KOPT-K1 (cell line): ENCODE measurements around the gene CLEC4F.

Experiments
- H3K27ac ChIP-seq: fragments of 200-600 bp; sonication (generic); 2 replicates; pipeline ENCODE4 v1.5.1; 2016; ENCODE audit warnings: antibody characterized with exemption, mild to moderate bottlenecking, low read depth, low read length; ENCODE audit not compliant: poor library complexity, severe bottlenecking
- H3K36me3 ChIP-seq: fragments of 200-600 bp; sonication (generic); 2 replicates; pipeline ENCODE4 v1.5.1; 2017; ENCODE audit warnings: antibody characterized with exemption, mild to moderate bottlenecking, low read length, moderate library complexity; ENCODE audit not compliant: insufficient read depth
- H3K9me3 ChIP-seq: fragments of 200-600 bp; sonication (generic); 2 replicates; pipeline ENCODE4 v1.5.1; 2017; ENCODE audit warnings: antibody characterized with exemption, low read length, mild to moderate bottlenecking; ENCODE audit not compliant: insufficient read depth, poor library complexity, severe bottlenecking

CLEC4F gene, protein sequence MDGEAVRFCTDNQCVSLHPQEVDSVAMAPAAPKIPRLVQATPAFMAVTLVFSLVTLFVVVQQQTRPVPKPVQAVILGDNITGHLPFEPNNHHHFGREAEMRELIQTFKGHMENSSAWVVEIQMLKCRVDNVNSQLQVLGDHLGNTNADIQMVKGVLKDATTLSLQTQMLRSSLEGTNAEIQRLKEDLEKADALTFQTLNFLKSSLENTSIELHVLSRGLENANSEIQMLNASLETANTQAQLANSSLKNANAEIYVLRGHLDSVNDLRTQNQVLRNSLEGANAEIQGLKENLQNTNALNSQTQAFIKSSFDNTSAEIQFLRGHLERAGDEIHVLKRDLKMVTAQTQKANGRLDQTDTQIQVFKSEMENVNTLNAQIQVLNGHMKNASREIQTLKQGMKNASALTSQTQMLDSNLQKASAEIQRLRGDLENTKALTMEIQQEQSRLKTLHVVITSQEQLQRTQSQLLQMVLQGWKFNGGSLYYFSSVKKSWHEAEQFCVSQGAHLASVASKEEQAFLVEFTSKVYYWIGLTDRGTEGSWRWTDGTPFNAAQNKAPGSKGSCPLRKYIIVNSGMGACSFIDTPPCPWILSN

DNA sequence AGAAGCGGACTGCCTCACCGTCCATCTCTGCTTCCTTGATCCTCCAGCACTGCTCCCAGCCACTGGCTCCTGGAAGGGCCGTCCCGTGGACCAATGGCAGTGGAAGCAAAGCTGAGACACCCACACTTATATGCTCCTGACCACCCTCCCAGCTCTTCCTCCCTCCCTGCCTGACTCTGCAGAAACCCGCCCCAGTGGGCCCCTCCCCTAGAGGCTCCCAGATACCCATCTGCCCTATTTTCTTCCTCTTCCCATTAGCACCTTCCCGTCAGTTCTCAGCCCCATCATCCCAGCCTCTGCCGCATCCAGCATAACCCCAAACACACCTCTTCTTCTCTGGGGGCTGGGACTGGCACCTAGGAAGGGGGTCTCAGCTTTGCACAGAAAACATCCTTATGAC lies at the start of gene CLEC4F:
CLEC4F (minus strand) TSS at position 101 of the 400 bp plus-strand sequence; CDS start at position 25, 76 bp downstream.
- no peaks in the 10 kb centered on the region for H3K9me3 ChIP-seq
- H3K27ac ChIP-seq: no peak within 1 kb of the TSS
- H3K36me3 ChIP-seq: no peaks in the 10 kb centered on the region

DNA sequence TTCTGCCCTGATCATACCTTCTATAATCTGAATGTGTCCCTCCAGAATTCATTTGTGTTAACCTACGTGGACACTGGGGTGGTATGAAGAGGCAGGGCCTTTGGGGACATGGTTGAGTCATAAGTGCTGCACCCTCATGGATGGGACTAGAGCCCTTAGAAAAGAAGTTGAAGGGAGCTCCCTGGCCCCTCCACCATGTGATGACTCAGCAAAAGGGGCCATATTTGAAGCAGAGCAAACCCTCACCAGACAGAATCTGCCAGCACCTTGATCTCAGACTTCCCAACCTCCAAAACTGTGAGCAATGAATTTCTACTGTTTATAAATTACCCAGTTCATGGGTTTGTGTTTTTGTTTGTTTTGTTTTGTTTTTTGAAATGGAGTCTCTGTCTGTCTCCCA lies 48.6 kb upstream of the CLEC4F start:
- H3K36me3 ChIP-seq: no peaks in the 10 kb centered on the region
- no peaks in the 10 kb centered on the region for H3K9me3 ChIP-seq
- H3K27ac ChIP-seq: no peak overlapping the region

- Histone ChIP-seq H3K36me3 (no peaks in the 10 kb centered on the region), H3K9me3 (no peaks in the 10 kb centered on the region), H3K27ac (no peak overlapping the region)
These were observed 41.6 kb upstream of the CLEC4F start for GRCh38 chr2:70861777-70862625.

DNA sequence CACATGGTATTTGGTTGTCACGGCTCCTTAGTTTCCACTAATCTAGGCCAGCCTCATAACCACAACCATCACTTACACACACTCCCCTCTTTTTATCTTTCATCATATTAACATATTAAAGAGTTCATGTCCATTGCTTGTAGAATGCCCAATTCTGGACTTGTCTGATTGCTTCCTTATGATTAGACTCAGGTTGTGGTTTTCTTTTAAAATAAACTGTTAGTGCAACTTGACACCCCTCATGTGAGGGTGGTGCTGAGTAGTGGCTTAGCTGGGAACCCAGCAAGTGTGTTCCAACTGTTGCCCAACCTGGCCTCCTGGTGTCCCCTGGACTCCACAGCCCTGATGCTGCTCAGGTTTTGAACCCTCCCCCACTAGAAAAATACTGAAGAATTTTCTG lies 35.3 kb upstream of the CLEC4F start:
- H3K9me3 ChIP-seq: no peaks in the 10 kb centered on the region
- H3K27ac ChIP-seq: no peak overlapping the region
- no peaks in the 10 kb centered on the region for H3K36me3 ChIP-seq

DNA sequence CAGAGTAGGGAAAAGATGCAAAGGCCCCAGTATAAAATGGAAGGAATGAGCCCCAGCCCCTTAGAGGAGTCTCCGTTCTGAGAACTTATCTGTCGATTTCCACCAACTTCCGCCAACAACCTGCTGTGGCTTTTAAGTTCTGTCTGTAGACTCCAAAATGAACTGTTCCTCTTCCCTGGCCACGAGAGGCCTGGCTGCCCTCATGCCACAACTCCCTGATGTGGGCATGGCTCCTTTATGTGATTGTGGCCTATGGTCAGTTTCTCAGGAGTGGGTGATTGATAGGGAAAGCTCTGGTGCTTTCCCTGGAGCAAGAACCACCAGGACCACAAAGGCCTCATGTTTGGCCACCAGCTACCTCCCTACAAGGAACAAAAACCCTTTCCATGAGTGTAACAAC lies 34.0 kb upstream of the CLEC4F start:
- Histone ChIP-seq H3K27ac (no peak overlapping the region), H3K9me3 (no peaks in the 10 kb centered on the region), H3K36me3 (no peaks in the 10 kb centered on the region)

- no peak overlapping the region for H3K27ac ChIP-seq
- H3K9me3 ChIP-seq: no peaks in the 10 kb centered on the region
- no peaks in the 10 kb centered on the region for H3K36me3 ChIP-seq
These were observed 32.4 kb upstream of the CLEC4F start for GRCh38 chr2:70852824-70853223.

- Histone ChIP-seq H3K36me3 (no peaks in the 10 kb centered on the region), H3K27ac (no peak overlapping the region), H3K9me3 (no peaks in the 10 kb centered on the region)
These were observed 31.3 kb upstream of the CLEC4F start for GRCh38 chr2:70851704-70852103.

GRCh38 chr2:70850925-70851324 lies 30.5 kb upstream of the CLEC4F start:
- no peak overlapping the region for H3K27ac ChIP-seq
- H3K9me3 ChIP-seq: no peaks in the 10 kb centered on the region
- no peaks in the 10 kb centered on the region for H3K36me3 ChIP-seq

GRCh38 chr2:70842401-70842800 lies 22.0 kb upstream of the CLEC4F start:
- H3K36me3 ChIP-seq: no peaks in the 10 kb centered on the region
- no peaks in the 10 kb centered on the region for H3K9me3 ChIP-seq
- no peak overlapping the region for H3K27ac ChIP-seq

DNA sequence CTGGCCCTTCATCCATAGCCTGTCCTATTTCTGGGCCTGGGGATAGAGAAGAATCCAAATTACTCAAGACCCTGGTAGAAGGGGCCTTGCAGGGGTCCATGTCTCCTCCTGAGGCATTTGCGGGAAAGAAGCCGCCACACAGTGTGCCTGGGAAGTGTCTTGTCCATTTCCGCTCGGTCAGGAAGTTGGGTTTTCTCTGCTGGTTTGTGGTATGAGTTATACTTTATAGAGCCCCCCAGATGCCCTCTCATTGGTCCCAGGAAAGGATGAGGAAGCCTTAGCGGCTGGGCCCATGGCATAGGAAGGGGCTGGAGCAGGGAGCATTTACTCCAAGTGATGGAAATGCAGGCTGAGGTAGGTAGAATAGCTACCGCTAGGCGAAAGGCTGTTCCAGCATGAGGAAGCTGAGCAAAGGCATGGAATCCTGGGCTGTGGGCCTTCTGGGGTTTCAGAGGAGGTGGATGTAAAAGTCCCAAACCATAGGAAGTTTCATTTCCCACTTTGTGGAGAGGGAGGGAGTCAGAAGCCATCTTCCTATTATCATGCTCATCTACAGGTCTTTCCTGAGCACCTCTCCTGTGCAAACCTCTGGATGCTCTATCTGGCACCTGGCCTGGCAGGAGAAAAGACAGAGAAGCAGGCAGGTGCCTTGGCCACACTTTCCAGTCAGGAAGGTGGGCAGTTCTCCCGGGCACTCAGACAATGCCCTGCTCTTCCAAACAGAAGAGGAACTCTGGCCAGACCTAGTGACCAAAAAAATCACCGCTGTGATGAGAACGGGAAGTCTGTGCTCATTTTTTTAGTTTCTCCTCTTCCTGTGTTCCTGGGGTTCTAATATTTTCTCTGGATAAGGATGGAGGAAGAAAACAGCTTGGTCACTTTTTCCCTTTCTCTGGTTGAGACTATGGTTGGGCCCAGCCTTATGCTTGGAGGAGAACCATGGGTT lies 17.9 kb upstream of the CLEC4F start:
- H3K36me3 ChIP-seq: no peaks in the 10 kb centered on the region
- H3K27ac ChIP-seq: no peak overlapping the region
- H3K9me3 ChIP-seq: no peaks in the 10 kb centered on the region

GRCh38 chr2:70835643-70836042 lies 15.2 kb upstream of the CLEC4F start, which contains the start of gene CD207:
Gene CD207 (minus strand): TSS chr2:70835816. CDS start chr2:70835776, 40 bp downstream.
- Histone ChIP-seq H3K27ac (no peak within 1 kb of the TSS), H3K36me3 (no peaks in the 10 kb centered on the region), H3K9me3 (no peaks in the 10 kb centered on the region)

- Histone ChIP-seq H3K27ac (no peak overlapping the region), H3K9me3 (no peaks in the 10 kb centered on the region), H3K36me3 (no peaks in the 10 kb centered on the region)
These were observed 14.5 kb upstream of the CLEC4F start for GRCh38 chr2:70834881-70835280.

DNA sequence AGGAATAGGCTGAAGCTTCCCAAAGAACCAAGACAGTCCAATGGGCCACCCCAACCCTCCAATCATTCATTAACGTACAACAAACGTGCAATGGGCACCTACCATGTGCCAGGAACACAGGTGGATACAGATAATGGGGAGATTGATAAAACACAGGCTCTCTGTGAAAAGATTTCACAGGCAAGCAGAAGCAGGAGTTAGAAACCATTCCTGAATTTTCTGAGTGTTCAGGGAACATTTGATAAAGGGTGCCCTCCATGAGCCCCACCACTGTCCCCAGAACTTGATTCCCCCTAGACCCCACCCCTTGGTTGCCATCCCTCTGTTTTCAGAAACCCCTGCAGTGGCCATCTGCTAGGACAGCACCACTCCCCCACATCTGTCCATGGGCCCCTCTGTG lies 13.7 kb upstream of the CLEC4F start:
- Histone ChIP-seq H3K36me3 (no peaks in the 10 kb centered on the region), H3K27ac (no peak overlapping the region), H3K9me3 (no peaks in the 10 kb centered on the region)

- Histone ChIP-seq H3K9me3 (no peaks in the 10 kb centered on the region), H3K36me3 (no peaks in the 10 kb centered on the region), H3K27ac (no peak overlapping the region)
These were observed 12.8 kb upstream of the CLEC4F start for GRCh38 chr2:70833246-70833645.
